Inflammatory macrophage treated with lipopolysaccharide for 4 hours (primary cell): Measurements from ENCODE around the gene ARHGAP12.

ENCODE experiments used
- DNase-seq: peaks from one replicate; pipeline ENCODE4 v3.0.0-alpha.2; 2020

The ARHGAP12 gene

DNA sequence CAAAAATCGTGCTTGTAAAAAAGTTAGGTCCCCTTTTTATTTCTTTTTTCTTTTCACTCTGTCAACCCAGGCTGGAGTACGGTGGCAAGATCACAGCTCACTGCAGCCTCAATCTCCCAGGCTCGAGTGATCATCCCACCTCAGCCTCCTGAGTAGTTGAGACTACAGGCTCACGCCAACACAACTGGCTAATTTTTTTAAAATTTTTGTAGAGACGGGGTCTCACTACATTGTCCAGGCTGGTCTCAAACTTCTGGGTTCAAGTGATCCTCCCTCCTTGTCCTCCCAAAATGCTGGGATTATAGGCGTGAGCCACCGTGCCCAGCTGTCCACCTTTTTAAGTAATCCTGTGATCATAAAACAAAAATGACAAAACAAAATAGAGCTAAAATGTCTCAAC lies 19.4 kb upstream of the ARHGAP12 start:
- DNase-seq = no peak

DNA sequence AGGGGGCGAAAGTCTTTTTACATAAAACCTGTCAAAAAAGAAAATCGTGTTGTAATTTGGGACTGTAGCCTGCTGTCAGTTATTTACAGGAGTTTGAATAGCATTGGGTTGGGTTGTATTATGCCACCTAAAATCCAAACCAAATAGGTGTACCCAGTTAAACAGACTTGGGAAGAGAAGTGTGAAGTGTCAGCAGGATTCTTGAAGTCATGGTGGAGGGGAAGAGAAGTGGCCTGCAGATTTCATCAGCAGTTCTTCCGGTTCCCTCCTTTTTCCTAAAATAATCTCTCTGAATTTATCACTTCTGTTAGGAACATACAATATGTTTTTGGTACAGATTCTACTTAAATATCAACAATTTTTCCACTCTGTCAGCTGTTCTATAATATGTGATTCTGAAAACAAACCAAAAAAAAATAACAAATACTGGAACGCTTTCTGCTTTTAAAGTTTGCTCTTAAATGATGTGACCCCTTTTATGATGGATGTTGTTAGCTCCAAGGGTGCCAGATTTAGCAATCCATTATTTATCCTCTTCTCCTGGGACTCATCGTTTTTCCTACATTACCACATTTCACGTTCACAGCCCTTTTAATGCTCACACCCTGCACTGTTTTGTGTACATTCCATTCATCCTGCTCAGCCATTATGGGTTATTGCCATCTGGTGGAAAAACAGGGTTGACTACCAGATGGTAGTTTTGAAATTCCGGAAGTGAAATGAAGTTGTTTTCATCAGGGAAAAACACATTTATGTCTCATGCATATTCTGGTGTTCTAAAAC lies 18.7 kb upstream of the ARHGAP12 start:
- peak; percentile 56 for DNase-seq

DNA sequence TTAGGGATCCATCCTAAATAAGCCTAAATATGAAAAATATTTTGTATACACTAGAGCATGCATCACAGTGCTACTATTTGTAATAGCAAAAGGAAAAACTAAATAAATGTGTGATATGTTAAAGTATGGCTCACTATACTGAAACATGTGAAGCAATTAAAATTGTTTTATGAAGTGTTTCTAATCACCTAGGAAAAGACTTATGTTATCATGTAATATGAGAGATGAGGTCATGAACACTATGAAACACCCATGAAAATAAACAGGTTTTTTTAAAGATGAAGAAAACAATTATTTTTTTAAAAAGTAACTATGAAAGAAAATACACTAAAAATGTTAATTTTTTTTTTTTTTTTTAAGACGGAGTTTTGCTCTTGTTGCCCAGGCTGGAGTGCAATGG lies 16.8 kb upstream of the ARHGAP12 start:
- no peak for DNase-seq

DNA sequence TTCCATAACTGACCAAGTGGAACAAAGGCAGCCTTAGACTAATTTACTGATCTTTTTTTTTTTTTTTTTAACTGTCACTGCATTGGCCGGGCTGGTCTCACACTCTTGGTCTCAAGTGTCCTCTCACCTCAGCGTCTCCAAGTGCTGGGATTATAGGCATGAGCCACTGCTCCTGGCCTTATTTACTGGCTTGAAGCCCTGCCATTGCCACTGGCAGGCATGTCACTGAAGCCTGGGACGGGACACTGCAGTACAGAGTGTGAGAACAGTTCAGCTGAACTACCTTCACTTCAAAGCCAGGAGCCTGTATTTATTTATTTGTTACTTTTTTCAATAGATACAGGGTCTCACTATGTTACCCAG lies 15.4 kb upstream of the ARHGAP12 start:
- no peak for DNase-seq

DNA sequence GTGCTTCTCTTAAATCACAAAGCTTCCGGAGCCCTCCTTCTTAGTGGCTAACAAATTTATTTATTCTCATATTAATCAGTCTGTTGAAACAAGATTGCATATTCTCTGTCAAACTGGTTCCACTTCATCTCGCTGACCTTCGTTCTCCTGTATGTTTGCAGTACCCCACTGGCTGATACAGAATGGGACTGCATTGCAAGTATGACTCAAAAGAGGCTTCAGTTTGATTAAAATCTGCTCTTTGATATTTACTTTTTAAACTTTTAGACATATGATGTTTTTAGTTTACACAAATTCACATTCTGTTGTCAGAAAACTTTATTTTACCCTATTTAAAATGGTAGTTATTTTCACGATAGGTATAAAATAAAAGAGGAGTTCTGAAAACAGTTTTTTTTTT lies 14.3 kb upstream of the ARHGAP12 start:
- no peak for DNase-seq

DNA sequence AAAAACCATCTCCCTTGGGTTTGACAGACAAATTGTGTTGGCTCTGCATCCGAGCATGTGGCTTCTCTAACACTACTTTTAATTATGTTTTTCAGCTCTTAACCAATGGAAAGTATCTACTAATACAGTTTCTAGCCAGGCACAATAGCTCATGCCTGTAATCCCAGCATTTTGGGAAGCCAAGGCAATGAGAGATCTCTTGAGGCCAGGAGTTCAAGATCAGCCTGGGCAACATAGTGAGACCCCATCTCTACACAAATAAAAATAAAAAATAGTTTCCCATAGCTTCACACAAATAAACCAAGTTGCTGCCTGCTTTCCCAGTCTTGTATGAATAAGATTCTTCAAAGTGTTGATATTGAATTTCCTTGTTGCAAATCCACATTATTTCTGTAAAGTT lies 13.8 kb upstream of the ARHGAP12 start:
- no peak for DNase-seq

DNA sequence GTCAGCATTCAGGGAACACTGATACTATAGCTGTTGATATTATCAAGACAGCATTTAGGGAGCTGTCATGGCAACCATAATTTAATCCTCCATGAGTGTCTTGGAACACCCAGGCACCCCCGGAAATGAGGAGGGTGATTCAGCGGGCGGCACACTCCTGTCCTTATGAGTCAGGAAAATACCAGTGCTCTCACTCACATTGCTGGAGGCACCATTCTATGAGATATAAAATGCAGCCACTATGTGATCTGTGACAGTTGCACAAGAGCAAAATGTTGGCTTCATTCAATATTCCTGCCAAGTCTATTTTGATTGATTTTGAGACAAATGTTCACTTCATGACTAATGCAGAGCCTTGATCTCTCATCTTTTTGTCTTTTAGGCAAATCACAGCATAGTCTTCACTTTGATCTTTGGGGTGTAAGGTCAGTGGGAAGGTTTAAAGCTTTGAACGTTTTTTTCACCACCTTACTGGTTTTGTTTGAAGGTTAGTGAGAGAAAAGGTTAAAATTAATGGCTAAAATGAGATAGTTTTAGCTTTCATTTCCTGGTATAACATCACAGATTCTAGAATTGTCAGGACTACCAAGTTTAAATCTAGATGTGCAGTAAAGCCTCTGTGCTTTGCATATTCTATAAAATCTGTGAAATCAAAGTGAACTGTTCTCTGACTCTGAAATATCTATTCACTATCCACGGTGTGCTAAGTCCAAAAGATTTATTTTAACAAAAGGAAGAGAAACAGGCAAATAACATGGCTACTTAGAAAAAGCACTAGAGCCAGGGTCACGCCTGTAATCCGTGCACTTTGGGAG lies 12.4 kb upstream of the ARHGAP12 start:
- DNase-seq = no peak

DNA sequence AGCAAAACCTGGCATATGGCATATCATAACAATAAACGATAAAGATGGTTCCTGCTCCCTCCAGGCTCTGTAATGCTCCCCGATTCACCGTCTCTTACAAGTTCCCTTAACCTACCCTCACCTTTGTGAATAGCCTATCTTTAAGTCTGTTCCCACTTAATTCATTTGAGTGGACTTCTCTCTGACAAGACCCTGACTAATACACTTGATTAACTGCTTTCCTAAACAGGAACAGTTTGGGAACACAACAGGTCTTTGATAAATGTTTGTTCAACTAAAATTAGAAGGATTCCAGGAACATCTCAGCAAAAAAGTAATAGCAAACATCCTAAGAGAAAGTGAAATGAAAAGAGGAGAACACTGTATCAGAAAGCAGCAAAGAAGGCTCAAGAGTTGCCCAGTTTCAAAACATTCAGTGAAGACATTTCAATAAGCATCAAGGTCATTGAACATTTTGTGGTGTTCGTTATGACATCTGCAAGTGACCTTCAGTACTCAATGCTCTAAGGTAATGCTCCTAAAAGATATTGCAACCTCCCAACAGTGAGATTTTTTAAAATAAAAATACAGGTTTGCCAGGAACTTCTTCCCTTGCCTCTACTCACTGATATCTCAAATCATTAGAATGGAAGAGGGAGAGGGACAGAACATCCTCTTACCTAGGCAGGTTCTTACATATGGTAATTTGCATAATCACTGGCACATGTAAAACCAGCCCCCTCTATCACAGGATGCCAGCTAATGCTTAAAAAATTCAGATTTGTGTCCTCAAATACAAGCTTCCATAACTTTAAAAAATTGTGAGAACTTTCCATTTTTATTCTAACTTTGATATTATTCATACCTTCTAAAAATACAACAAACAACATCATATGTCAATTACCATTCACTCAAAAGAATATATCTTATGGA lies 11.4 kb upstream of the ARHGAP12 start:
- no peak for DNase-seq

DNA sequence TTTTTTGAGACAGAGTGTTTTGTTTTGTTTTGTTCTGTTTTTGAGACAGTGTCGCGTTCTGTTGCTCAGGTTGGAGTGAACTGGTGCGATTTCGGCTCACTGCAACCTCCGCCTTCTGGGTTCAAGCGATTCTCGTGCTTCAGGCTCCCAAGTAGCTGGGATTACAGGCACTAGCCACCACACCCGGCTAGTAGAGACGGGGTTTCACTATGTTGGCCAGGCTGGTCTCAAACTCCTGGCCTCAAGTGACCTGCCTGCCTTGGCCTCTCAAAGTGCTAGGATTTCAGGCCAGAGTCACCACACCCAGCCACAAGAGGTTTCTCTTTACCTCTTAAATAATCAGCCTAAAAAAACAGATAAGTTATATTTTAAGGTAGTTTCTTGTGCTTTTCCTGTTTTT lies 8.7 kb upstream of the ARHGAP12 start:
- DNase-seq = no peak

DNA sequence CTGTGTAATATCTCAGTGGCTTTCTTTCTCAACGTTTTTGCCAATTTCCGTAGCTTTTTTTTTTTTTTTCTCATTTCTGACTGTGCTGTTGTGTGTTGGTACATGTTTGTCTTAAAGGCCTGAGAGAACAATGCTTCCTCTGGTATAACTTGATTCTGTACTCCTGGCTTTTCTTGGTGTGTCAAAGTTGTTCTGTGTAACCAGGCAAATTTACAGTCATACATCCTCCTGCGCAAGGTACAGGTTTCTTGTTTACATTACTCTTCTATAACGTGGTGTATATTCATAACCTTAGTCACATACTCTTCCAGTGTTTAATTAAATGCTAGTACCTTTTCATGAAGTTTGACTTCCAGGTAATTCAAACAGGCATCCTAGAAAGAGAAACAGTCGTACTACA lies 8.3 kb upstream of the ARHGAP12 start:
- DNase-seq = no peak

DNA sequence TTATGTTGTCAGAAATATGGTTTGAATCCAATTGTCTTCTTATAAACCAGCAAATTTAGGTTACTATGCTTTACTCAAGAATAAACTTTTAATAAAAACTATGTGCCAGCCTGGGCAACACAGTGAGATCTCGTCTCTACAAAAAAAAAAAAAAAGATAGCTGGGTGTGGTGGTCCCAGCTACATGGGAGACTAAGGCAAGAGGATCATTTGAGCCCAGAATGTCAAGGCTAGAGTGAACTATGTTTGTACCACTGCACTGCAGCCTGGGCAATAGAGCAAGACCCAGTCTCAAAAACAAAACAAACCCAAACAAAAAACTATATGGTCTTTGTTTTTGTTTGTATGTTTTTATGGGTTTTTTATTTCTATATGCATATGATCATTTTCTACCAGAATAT lies 7.5 kb upstream of the ARHGAP12 start:
- no peak for DNase-seq

DNA sequence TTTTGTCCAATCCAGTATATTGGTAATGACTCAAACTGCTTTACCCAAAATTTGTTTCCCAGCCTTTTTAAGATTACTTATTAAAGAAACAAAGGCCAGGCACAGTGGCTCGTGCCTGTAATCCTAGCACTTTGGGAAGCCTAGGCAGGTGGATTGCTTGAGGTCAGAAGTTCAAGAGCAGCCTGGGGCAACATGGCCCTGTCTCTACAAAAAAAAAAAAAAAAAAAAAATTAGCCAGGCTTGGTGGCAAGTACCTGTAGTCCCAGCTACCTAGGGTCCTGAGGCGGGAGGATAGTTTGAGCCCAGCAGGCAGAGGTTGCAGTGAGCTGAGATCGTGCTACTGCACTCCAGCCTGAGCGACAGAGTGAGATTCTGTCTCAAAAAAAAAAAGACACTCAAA lies 7.0 kb upstream of the ARHGAP12 start:
- DNase-seq = no peak

DNA sequence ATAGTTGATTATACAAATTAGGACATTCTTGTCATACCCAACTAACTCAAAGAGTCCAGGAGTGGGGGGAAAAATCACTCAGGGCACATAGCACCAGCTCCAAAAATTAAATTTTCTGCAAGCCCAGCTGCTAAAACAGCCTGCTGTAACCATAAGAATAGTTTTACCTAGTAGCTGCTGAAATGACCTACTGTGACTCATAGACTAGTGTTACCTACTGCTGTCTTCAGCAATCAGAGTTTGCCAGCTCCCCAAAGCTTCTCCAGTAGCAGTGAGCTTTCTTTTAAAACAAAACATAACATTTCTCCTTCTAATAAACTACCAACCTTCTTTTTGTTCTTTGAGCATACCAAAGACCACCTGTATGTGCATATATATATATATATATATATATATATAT lies 4.2 kb upstream of the ARHGAP12 start:
- DNase-seq = no peak

DNA sequence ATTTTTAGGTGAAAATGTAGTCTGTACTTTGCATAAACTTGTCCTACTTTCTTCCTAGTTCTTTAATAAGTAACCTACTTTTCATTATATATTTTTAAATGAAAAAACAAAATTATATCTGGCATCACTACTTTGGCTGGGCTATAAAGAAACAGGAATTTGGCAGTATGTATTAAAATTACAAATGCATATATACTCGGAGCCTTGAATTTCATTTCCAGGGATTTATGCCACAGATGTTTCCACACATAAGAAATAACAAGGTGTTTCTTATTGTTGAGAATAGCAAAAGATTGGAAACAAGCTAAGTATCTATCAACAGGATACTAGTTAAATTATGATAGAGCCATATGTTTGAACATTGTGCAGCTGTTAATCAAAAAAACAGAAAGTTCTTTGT lies 2.2 kb upstream of the ARHGAP12 start:
- no peak for DNase-seq

DNA sequence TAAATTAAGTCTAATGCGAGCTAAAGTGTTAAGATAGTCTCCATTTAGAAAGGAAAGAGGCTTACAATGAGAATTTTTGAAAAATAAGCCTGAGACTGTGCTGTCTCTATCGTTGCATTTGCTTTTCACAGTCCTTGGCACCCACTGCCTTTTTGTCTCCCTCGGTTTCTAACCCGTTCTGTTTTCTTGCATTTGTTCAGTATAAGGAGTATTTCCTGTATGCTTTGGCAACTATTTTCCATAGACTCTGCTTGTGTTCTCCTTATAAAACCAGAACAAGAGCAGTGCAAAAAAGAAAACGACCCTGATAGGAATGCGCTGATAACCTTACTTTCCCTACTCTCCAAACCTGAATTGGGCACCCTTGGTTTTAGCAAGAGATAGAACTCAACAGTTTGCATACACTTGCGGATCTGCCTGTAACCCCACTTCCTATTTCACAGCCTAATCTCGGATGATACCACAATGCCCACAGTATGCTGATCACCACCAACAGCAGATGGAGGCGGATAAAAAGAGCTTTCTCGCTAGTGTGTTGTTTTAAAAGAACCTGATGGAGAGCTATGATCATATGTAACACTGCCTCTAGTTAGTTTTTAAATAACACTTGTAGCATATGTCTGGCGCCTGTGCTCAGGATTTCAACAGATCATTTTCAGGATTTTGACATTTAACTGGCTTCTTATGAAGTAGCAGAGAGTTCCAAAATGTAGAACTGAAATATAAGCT lies 1.6 kb upstream of the ARHGAP12 start:
- peak; percentile 50 for DNase-seq

DNA sequence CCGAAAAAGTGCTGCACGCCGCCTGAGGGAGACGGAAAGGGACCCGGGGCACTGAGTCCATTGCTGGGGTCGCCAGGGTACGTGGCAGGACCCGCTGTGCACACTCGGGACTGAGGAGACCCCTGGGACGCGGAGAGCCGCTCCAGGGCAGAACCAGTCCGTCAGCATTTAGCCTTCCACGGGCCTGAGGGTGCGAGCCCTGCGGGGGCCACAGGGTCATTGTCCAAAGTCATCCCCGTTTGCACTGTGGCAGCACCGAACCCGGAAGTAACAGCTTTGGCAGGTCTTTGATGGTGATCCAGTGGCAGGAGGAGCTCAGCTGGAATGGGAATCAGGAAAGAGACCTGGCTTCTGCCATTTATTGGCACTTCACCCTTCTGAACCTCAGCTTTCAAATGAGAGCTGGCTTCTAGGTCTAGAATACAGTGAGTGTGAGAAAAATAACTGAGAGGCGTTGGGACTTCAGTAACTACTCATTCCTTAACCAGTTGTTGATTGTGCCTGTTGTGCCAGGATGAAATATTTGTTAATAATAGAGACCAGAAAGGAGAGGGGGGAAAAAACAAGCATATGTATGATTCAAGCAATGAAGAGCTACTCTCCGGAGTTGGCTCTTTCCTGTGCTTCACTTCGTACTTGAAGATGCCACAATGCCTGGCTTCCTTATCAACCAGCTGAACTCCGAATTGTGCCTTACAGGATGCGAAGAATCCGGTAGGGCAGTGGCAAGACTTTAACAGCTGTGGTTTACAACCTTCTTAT lies 811 bp upstream of the ARHGAP12 start:
- DNase-seq = peak; percentile 48

DNA sequence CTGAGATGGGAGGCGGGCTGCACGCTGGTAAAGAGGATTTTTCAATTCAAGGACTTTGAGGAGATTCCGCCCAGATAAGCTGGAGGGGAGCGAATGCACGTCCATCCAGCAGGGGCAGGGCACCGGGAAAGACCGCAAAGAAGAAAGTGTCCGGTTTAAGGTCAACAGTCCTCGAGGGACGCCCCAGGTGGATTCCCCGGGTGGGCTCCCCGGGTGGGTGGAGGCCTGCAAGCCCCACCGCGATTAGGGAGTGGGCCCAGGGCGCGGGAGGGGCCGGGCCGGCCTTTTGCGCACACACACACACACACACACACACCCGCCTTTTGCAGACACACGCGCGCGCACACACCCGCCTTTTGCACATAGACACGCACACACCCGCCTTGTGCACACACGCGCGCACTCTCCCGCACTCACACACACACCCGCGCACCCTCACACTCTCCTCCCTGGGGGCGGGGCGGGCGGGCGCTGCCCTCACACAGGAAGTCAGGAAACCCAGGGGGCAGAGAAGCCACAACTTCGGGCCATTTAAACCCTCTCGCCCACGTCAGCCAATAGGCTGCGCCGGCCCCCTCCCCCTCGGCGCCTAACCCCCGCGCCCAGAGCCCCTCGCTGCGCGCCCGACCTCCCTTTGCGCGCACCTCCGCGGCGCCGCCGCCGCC lies 615 bp downstream of the ARHGAP12 start:
- DNase-seq = peak; percentile 50

DNA sequence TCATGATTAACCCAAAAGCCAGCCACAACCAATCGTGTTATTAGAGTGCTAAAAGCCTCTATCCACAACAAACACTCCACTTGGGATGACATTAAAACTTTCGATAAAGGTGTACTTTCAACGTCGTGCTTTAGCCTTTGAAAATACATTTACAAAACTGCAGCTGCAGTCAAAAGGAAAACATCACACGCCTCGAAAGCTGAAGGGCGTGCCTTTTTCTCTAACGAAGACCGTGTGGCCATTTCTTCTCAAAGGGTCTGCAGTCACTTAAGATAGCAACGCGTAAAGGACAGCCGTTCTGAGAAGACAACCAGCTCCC lies 1.1 kb downstream of the ARHGAP12 start:
- DNase-seq = no peak

DNA sequence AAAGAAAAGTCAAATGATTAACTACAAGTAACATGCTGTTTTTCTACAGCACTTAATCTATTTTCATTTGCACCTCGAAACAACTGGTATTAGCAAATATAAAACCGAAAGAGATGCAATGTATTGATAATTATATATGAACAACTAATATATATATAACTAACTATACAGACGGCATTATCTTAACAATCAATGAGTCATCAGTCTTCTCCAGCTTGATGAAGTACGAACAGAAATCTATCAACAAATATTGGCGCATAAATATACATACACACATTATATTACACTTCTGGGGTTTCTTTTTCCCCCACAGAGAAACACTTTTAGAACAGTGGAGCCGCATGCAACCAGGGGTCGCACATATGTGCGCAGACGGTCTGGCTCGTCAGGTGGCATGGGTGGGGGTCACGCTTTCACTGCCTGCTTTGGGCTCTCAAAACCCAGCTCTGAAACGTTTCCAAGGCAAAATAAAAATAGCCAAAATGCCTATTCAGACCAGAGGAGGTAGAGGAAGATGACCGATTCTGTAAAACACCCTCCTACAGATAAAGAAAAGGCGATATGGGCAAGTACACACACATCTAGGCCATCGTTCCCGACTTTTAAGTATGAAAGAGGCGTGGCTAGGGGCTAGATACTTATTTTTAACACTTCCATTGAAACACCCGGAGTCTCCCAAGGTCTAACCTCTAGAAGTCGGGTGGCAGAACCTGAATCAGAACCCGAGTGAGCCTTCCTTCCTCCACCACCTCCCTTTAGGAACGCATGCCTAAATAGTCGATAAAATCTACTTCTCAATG lies 1.7 kb downstream of the ARHGAP12 start:
- DNase-seq = no peak

DNA sequence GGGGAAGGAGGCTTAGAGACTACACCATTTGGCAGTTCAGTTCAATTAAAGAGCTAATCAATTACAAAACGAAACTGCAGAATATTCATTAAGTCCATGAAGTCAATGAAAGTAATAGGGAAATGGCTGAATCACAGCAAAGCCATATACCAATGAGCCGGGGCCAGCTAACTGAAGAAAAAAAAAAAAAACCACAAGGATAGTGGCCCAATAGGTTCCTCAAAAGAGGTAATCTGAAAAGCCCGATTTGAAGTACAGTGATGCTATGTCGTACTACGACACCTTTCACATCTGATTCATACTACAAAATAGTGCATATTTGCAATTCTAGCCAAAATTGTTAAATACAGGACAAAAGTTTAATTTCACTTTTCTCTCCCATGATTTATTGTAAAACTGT lies 2.5 kb downstream of the ARHGAP12 start:
- DNase-seq = peak; percentile 71

DNA sequence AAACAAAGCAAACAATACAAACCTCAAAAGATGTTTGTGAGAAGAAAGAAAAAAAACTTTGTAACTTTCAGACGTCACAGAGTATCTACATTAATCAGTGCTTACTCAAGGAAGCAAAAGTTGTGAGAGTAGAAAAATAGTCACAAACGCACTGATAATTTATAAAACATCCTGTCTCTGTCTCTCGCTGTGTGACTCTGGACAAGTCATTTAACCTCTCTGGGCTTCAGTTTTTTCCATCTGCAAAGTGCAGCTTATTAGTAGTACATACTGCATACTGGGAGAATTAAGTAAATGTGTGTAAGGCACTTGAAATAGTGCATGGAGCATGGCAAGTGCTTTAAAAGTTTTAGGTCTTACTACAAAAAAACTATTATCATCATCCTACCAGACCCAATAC lies 3.8 kb downstream of the ARHGAP12 start:
- DNase-seq = no peak
